Activated T-cell treated with anti-CD3 and anti-CD28 coated beads for 48 hours (primary cell): ENCODE measurements around the gene CLIC4.
"Not testable (repeated sequence)": the region's sequence is repeated elsewhere in the genome, so short reads cannot be mapped to it uniquely, and the experiment has no call there.

Experiments used
- DNase-seq: peaks from one replicate; pipeline ENCODE4 v3.0.0-alpha.2; 2020; ENCODE audit warnings: low read depth

CLIC4 gene

DNA sequence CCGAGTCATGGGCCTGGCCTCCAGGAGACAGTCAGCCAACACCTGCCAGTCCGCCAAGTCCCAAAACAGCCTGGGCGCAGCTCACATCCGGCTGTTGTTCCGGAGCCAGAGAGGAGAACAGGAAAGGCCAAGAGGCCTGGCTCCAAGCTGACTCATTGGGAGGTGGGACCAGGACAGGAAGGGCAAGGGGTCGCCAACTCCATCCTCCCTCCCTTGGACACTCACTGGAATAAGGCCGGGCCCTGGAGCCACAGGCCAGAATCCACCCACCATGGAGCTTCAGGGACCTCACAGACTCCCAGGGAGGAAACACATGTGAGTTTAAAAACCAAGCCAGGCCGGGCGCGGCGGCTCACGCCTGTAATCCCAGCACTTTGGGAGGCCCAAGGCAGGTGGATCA is 25.1 kb upstream of the CLIC4 start:
- no peak for DNase-seq

GRCh38 chr1:24721533-24721932 is 23.7 kb upstream of the CLIC4 start:
- no peak for DNase-seq

- DNase-seq = not testable (repeated sequence)
These were observed 22.9 kb upstream of the CLIC4 start for GRCh38 chr1:24722073-24723035.

DNA sequence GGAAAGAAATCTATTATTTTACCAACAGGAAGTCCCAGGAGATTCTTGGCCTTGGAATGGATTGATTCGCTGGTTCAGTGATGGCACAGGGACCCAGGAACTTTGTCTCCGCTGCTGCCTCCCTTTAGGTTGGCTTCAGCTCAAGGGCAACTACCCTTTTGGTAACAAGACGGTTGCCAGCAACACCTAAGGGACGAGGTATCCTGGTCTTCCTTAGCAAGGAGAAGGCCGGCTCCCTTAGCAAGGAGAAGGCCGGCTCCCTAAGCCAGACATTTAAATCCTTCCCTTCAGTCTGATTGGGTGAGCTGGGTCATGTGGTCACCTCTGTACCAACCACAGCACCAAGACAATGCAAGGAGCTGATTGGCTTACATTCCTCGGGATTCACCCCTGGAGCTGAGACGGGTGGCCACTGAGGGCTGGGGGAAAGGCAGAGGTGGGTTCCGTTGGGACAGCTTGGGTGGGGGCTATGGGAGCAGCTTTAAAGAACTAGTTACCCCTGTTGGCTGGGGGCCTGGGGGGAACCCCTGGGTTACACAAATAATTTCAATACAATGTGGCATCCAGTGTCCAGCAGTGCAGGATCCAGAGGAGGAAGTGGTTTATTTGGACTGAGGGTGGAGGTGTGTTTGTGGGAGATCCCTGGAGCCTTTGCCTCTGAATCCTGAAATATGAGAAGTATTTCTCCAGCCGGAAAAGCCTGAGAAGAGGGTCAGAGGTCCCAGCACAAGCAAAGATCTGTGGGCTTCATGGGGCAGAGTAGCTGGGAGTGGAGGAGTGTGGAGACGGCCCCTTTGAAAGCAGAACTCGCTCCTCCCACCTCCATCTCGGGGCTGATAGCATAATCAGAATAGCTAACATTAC is 20.7 kb upstream of the CLIC4 start:
- DNase-seq = no peak

- no peak for DNase-seq
These were observed 20.0 kb upstream of the CLIC4 start for GRCh38 chr1:24725209-24725651.

DNA sequence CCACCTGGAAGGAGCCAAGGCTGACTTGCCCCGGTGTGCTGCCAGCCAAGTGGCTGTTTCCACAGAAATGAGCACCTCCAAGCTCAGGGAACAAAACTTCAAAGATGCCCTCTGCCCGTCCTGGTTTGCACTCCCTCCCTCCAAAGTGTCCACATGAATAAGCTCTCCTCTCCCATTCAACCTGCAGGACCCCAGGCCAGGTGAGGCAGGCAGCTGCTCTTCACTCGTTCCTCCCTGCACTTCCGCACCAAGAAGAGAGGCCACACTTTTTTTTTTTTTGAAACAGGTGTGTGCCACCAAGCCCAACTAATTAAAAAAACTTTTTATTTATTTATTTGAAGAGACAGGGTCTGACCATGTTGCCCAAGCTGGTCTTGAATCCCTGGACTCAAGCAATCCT is 18.5 kb upstream of the CLIC4 start:
- no peak for DNase-seq

DNA sequence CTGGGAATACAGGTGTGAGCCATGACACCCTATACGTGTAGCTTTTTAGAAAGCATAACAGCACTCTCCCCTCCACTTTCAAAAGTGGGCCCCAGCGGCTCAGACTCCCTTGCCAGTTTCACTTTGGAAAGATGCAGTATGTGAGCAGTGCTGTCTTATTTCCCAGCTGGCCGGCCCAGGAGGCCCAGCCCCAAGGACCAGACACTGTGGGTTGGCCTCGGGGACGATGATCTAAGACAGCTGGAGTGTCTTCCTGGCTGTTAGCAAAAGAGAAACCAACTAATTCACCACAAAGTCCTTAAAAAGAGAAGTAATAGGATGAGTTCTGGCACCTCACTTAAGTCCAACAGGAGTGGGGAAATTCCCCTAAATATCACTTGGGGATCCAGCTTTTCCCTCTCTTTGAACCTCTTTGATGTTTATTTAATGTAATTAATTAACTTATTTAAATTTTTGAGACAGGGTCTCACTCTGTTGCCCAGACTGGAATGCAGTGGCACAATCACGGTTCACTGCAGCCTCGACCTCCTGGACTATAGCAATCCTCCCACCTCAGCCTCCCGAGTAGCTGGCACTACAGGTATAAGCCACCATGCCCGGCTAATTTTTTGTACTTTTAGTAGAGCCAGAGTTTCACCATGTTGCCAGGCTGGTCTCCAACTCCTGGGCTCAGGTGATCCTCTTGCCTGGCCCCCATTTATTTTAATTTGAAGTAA is 17.6 kb upstream of the CLIC4 start:
- no peak for DNase-seq

GRCh38 chr1:24728982-24729381 is 16.3 kb upstream of the CLIC4 start:
- DNase-seq = no peak

GRCh38 chr1:24732186-24732885 is 12.9 kb upstream of the CLIC4 start:
- no peak for DNase-seq

GRCh38 chr1:24733342-24733741 is 11.9 kb upstream of the CLIC4 start:
- DNase-seq = not testable (repeated sequence)

- DNase-seq = no peak
These were observed 10.1 kb upstream of the CLIC4 start for GRCh38 chr1:24735156-24735508.

DNA sequence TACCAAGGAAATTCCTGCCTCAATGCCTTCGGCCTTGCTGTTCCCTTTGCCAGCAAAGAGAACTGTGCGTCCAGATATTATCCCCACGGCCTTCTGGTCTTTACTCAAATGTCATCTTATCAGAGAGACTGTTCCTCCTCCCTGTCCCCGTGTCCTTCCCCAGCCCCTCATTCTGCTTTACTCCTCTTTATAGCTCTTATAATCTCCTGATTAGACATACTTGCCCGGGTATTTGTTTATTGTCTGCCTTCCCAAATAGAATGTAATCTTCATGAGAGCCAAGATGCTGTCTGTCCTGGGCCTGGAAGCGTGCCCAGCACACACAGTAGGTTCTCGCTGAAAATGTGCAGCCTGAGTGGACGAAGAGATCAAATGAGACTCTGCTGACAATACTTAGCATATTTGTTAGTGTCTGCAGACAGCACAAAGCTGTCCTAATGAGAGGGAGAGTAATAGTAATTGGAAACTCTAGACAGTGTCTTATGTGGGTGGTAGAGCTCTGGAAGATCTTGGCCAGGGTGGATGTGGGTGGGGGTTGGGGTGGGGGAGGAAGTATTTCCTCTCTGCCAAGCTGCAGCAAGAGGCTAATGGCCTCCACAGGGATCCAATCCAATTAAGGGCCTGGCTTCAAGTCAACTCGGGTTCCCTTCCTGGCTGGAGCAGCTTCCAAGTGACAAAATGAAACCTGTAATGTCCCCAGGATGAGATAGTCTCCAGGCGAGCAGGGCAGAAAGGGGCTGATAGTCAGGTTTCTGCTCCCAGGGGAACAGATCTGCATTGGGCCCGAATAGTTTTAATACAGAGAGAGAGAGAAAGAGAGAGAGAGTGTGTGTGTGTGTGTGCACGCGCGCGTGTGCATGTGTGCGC is 9.5 kb upstream of the CLIC4 start:
- DNase-seq = no peak

DNA sequence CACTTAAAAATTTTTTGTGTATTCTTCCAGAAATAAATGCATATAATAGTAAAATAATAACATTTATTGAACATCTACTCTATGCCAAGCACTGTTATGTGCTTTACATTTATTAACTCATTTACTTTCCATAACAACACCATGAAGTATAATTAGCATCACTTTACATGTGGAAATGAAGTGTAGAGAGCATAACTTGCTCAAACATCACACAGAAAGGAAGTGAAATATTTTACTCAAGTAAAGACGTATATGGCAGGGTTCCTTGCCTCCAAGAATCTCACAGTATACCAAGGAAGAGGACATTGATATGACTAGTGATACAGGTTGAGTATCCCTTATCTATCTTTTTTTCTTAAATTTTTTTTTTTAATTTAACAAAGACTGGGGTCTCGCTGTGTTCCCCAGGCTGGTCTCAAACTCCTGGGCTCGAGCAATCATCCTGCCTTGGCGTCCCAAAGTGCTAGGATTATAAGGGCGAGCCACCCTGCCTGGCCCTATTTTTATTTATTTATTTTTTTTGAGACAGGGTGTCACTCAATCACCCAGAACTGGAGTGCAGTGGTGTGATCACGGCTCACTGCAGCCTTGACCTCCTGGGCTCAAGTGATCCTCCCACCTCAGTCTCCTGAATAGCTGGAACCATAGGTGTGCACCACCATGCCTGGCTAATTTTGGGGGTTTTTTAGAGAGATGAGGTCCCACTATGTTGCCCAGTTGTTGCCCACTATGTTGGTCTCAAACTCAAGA is 7.7 kb upstream of the CLIC4 start:
- DNase-seq = no peak

GRCh38 chr1:24739241-24739640 is 6.0 kb upstream of the CLIC4 start:
- DNase-seq = no peak

GRCh38 chr1:24742090-24742938 is 2.9 kb upstream of the CLIC4 start:
- DNase-seq = no peak

GRCh38 chr1:24743404-24744211 is 1.6 kb upstream of the CLIC4 start:
- DNase-seq = no peak

DNA sequence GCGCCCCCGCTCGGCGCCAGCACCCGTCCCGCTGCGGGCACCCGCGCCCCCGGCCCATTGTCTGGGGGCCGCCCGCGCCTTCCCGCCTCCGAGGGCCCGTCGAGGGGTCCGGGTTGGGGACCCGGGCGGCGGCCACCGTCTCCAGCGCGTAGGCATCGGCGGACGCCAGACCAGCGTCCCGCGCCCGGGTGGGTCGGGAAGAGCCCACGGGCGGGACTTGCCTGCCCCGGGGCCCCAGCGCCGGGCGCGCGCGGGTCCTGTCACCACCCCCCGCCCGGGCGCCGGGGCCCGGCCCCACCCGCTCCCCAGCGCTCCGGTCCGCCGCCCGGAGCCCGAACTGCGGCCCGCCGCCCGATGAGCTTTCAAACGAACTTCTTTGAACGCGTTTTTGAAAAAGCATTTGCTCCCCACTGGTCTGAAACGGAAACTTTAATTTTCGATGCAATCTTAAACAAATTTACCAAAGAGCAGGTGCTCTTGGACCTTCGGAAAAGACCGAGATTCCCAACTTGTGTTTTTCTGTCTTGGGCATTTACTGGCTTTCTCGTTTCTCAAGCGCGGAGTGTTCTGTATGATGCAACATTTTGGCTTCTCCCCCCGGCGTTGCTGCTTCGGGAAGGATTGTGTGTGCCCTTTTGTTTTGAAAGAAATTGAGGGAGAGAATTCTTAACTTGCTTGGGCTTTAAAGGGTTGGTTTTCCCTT is 615 bp downstream of the CLIC4 start:
- DNase-seq = peak; percentile 21
